ENCODE results near the gene HAL. TPM values are rescaled to one million over a fixed set of nuclear protein-coding genes. Genes with fewer than 3 reads are reported as not detected.

HAL gene
- total and polyA plus RNA-seq, 2 of the 13 experiments (the other 11 are each of a cell fraction or from before 2014, with no cell fraction given) = 0.89 to 37.8 TPM

DNA sequence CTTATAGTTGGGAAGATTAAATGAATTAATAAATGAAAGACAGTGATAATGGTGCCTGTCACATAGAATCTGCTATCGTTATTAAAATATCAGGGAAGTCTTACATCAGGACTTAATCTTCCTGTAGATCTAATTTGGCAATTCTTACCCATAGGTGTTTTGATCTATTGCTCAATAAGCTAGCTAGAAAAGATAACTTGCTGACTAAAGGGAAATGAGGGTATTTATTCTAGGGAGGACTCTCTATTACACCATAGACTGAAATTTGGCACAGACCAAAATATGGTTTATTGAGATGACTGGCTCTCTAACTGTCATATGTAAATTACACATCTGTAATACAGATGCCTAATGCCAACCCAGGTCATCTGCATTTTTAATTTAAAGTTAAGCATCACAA is 11.5 kb downstream of the HAL start:
- ChIA-PET CTCF (ENCODE audit: low intra/inter-chr PET ratio, low total read pairs) (no interaction called here), POLR2A (no interaction called here)
- H3K36me3 ChIP-seq (replicated peaks in 1 of 2; ENCODE audit: control insufficient read depth in 1 of 2, insufficient read depth in 2 of 2, low read length in 2 of 2) = no peaks in the 10 kb centered on the region
- intact Hi-C loops (cut with micrococcal nuclease; ENCODE audit: unreplicated experiment) (no loop called here), in situ Hi-C loops (cut with HindIII; ENCODE audit: extremely low pct_ligation_motif_present, low pct_unique_long_range_greater_than_20kb) (loop anchor here (25.0 kb wide), 1 partner anchor 397 kb away; no protein-coding TSS in a partner anchor)
- BruUV-seq (replicated peaks) = no TSS peak
- DNase-seq (ENCODE audit: low spot score) (no peak), FAIRE-seq (no peak), ATAC-seq (no peak)
- H3K27ac ChIP-seq (ENCODE audit: extremely low read length, insufficient read depth, low read length) = no peak overlapping the region
- no peaks in the 10 kb centered on the region for H3K27me3 ChIP-seq (ENCODE audit: control insufficient read depth in 1 of 2, insufficient read depth in 2 of 2, low read length in 2 of 2)
- no peaks in the 10 kb centered on the region for H3K9me3 ChIP-seq (ENCODE audit: low read length)
- H3K79me2 ChIP-seq (ENCODE audit: insufficient read depth, low read length) = no peaks in the 10 kb centered on the region
- no peaks in the 10 kb centered on the region for H4K20me1 ChIP-seq (ENCODE audit: insufficient read depth, low read length)
- WGBS (ENCODE audit: low lambda C conversion rate) = 90% methylated on average over 1 of the region's 1 CpG
- no peak overlapping the region for H2AFZ ChIP-seq (ENCODE audit: low read length)
- no peak overlapping the region for H3K9ac ChIP-seq (ENCODE audit: insufficient read depth, low read depth, low read length)
- no peak overlapping the region for H3K4me3 ChIP-seq (replicated peaks in 1 of 3; ENCODE audit: insufficient read depth in 1 of 3, low read depth in 2 of 3, low read length in 3 of 3)
- no peak overlapping the region for H3K4me2 ChIP-seq (ENCODE audit: low read depth, low read length)
- H3K4me1 ChIP-seq (ENCODE audit: insufficient read depth, low read length) = peaks cover 12% of the 10 kb centered on the region; the same call in 1 of the 2 replicates
- TF ChIP-seq HNF4G (IDR thresholded peaks at IDR 0.05; ENCODE audit: borderline replicate concordance, low read depth, low read length) = no peak
- TF ChIP-seq HNF4G (CRISPR knock-in tag; IDR thresholded peaks at IDR 0.05; ENCODE audit: borderline replicate concordance, low read depth) = no peak
- no peak for TF ChIP-seq GPN1 (CRISPR knock-in tag; IDR thresholded peaks at IDR 0.05; ENCODE audit: borderline replicate concordance)
- no peak for TF ChIP-seq ZNF616 (CRISPR knock-in tag; IDR thresholded peaks at IDR 0.05; ENCODE audit: low read depth)
- TF ChIP-seq, protein P1, sequence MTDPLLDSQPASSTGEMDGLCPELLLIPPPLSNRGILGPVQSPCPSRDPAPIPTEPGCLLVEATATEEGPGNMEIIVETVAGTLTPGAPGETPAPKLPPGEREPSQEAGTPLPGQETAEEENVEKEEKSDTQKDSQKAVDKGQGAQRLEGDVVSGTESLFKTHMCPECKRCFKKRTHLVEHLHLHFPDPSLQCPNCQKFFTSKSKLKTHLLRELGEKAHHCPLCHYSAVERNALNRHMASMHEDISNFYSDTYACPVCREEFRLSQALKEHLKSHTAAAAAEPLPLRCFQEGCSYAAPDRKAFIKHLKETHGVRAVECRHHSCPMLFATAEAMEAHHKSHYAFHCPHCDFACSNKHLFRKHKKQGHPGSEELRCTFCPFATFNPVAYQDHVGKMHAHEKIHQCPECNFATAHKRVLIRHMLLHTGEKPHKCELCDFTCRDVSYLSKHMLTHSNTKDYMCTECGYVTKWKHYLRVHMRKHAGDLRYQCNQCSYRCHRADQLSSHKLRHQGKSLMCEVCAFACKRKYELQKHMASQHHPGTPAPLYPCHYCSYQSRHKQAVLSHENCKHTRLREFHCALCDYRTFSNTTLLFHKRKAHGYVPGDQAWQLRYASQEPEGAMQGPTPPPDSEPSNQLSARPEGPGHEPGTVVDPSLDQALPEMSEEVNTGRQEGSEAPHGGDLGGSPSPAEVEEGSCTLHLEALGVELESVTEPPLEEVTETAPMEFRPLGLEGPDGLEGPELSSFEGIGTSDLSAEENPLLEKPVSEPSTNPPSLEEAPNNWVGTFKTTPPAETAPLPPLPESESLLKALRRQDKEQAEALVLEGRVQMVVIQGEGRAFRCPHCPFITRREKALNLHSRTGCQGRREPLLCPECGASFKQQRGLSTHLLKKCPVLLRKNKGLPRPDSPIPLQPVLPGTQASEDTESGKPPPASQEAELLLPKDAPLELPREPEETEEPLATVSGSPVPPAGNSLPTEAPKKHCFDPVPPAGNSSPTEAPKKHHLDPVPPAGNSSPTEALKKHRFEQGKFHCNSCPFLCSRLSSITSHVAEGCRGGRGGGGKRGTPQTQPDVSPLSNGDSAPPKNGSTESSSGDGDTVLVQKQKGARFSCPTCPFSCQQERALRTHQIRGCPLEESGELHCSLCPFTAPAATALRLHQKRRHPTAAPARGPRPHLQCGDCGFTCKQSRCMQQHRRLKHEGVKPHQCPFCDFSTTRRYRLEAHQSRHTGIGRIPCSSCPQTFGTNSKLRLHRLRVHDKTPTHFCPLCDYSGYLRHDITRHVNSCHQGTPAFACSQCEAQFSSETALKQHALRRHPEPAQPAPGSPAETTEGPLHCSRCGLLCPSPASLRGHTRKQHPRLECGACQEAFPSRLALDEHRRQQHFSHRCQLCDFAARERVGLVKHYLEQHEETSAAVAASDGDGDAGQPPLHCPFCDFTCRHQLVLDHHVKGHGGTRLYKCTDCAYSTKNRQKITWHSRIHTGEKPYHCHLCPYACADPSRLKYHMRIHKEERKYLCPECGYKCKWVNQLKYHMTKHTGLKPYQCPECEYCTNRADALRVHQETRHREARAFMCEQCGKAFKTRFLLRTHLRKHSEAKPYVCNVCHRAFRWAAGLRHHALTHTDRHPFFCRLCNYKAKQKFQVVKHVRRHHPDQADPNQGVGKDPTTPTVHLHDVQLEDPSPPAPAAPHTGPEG (CRISPR knock-in tag; IDR thresholded peaks at IDR 0.05) = no peak
- TF ChIP-seq GLI4 (CRISPR knock-in tag; IDR thresholded peaks at IDR 0.05; ENCODE audit: borderline replicate concordance) = no peak
- TF ChIP-seq FOXC1 (CRISPR knock-in tag; IDR thresholded peaks at IDR 0.05; ENCODE audit: borderline replicate concordance) = no peak
- no peak for TF ChIP-seq JDP2 (CRISPR knock-in tag; IDR thresholded peaks at IDR 0.05; ENCODE audit: borderline replicate concordance)
- TF ChIP-seq, protein P2, sequence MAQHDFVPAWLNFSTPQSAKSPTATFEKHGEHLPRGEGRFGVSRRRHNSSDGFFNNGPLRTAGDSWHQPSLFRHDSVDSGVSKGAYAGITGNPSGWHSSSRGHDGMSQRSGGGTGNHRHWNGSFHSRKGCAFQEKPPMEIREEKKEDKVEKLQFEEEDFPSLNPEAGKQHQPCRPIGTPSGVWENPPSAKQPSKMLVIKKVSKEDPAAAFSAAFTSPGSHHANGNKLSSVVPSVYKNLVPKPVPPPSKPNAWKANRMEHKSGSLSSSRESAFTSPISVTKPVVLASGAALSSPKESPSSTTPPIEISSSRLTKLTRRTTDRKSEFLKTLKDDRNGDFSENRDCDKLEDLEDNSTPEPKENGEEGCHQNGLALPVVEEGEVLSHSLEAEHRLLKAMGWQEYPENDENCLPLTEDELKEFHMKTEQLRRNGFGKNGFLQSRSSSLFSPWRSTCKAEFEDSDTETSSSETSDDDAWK (CRISPR knock-in tag; IDR thresholded peaks at IDR 0.05) = no peak
- TF ChIP-seq RELA (CRISPR knock-in tag; IDR thresholded peaks at IDR 0.05) = no peak
- peak; percentile 16; the same call in 1 of the 2 replicates for TF ChIP-seq CEBPG (CRISPR knock-in tag; IDR thresholded peaks at IDR 0.05)
- TF ChIP-seq, protein P3, sequence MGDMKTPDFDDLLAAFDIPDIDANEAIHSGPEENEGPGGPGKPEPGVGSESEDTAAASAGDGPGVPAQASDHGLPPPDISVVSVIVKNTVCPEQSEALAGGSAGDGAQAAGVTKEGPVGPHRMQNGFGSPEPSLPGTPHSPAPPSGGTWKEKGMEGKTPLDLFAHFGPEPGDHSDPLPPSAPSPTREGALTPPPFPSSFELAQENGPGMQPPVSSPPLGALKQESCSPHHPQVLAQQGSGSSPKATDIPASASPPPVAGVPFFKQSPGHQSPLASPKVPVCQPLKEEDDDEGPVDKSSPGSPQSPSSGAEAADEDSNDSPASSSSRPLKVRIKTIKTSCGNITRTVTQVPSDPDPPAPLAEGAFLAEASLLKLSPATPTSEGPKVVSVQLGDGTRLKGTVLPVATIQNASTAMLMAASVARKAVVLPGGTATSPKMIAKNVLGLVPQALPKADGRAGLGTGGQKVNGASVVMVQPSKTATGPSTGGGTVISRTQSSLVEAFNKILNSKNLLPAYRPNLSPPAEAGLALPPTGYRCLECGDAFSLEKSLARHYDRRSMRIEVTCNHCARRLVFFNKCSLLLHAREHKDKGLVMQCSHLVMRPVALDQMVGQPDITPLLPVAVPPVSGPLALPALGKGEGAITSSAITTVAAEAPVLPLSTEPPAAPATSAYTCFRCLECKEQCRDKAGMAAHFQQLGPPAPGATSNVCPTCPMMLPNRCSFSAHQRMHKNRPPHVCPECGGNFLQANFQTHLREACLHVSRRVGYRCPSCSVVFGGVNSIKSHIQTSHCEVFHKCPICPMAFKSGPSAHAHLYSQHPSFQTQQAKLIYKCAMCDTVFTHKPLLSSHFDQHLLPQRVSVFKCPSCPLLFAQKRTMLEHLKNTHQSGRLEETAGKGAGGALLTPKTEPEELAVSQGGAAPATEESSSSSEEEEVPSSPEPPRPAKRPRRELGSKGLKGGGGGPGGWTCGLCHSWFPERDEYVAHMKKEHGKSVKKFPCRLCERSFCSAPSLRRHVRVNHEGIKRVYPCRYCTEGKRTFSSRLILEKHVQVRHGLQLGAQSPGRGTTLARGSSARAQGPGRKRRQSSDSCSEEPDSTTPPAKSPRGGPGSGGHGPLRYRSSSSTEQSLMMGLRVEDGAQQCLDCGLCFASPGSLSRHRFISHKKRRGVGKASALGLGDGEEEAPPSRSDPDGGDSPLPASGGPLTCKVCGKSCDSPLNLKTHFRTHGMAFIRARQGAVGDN (CRISPR knock-in tag; IDR thresholded peaks at IDR 0.05) = no peak
